Stomach (tissue), 19 donors: ENCODE measurements around the gene SYVN1. TPM values are rescaled to one million over a fixed set of nuclear protein-coding genes. Genes with fewer than 3 reads are reported as not detected.
A peak's percentile ranks its signal among the peaks of the same experiment; 100 is the strongest.

Source experiments
- DNase-seq, 2 donors: peaks; one replicate each; pipeline versions ENCODE4 v3.0.0 to v3.0.0-alpha.2; 2013 to 2019
- H3K27ac ChIP-seq, 5 donors: fragments of 200-600 bp in 4 of 5; sonication (generic) in 4 of 5; one replicate each; pipeline ENCODE4 v1.5.1; 2013 to 2019; ENCODE audit warnings: mild to moderate bottlenecking in 1 of 5, moderate library complexity in 1 of 5
- H3K27me3 ChIP-seq, 3 donors: fragments of 200-600 bp; sonication (generic); one replicate each; pipeline ENCODE4 v1.5.1; 2017 to 2019; ENCODE audit warnings: mixed run types in 1 of 3
- H3K36me3 ChIP-seq, 4 donors: fragments of 200-600 bp; sonication (generic); 1 replicate in 3 of 4; 2 replicates in 1 of 4; pipeline ENCODE4 v1.5.1; 2016 to 2019
- H3K4me1 ChIP-seq, 4 donors: fragments of 200-600 bp; sonication (generic); one replicate each; pipeline ENCODE4 v1.5.1; 2016 to 2019
- H3K4me3 ChIP-seq, 4 donors: fragments of 200-600 bp; sonication (generic) in 3 of 4; one replicate each; pipeline ENCODE4 v1.5.1; 2016 to 2019; ENCODE audit warnings: mild to moderate bottlenecking in 1 of 4
- H3K9me3 ChIP-seq, 4 donors: fragments of 200-600 bp; sonication (generic); one replicate each; pipeline ENCODE4 v1.5.1; 2016 to 2019
- EP300 ChIP-seq: sonication (generic); formaldehyde crosslinking; IDR thresholded peaks from one replicate; pipeline ENCODE4 v1.6.1; 2017; ENCODE audit warnings: antibody characterized with exemption
- POLR2A ChIP-seq, 4 donors: fragments of 450-650 bp; IDR thresholded peaks; one replicate each; pipeline ENCODE4 v1.6.1; 2016; ENCODE audit warnings: antibody characterized with exemption in 4 of 4, control low read depth in 2 of 4, mild to moderate bottlenecking in 1 of 4, moderate library complexity in 1 of 4
- POLR2AphosphoS5 ChIP-seq, 3 donors: sonication (generic); formaldehyde crosslinking; IDR thresholded peaks; one replicate each; pipeline ENCODE4 v1.6.1; 2016; ENCODE audit warnings: antibody characterized with exemption in 3 of 3
- WGBS, 5 donors: extraction: QIAGEN DNeasy Blood & Tissue Kit in 3 of 5; methylation state at CpG; one replicate each; pipeline versions ENCODE4 v1.1.5 to v1.1.7; 2013 to 2018; 5-methylcytosine and 5-hydroxymethylcytosine counted together
- intact Hi-C: fragments of 100-400 bp; cut with DNase I; formaldehyde crosslinking; loops from one replicate; pipeline ENCODE4 v1.15.1; 2023; ENCODE audit warnings: low total_unique reads
- long read RNA-seq, 10 donors: transcript quantifications; one replicate each; lab custom pipeline, GENCODE V29; 2026
- polyA plus RNA-seq, 3 donors: library from polyadenylated mRNA; stranded (reverse); fragments of 200-250 nt; gene quantifications; one replicate each; pipeline ENCODE4 v1.2.3, GENCODE V29; 2013
- total RNA-seq, 5 donors: library from RNA; depleted of rRNA; stranded (reverse); fragments of >200 nt; gene quantifications; one replicate each; pipeline versions ENCODE4 v1.1.0 to v1.2.3, GENCODE V29; 2014 to 2016
- TF ChIP-seq, protein P1 (sequence below), 7 experiments: fragments of 450-650 bp in 4 of 7; fragments of 200-600 bp in 3 of 7; sonication (generic) in 3 of 7; IDR thresholded peaks; one replicate each; pipeline ENCODE4 v1.5.1; 2016 to 2019; ENCODE audit warnings: antibody characterized with exemption in 7 of 7, control low read depth in 2 of 7, mild to moderate bottlenecking in 1 of 7
- donor health status: healthy with polysubstance abuse.
- donor health status: Bipolar disorder and iron deficiency.
- donor health status: healthy.

Gene SYVN1
- total RNA-seq (10 to 100 TPM; 20.0 to 75.3 (median 64.9) TPM), polyA plus RNA-seq (10 to 100 TPM in 2 of 3 donors, 1 to 10 TPM in 1; 7.2 to 18.5 (median 13.4) TPM)
- long read RNA-seq, donor 1, partial matches to known transcripts = 0 of 2 reads
- long read RNA-seq, donor 1, other reads (novel, unspliced or antisense) = 0 of 2 reads
- long read RNA-seq, donor 2, partial matches to known transcripts = 0 of 3 reads
- long read RNA-seq, donor 2, other reads (novel, unspliced or antisense) = 0 of 3 reads
- long read RNA-seq, donor 3, partial matches to known transcripts = 0 of 7 reads
- long read RNA-seq, donor 3, other reads (novel, unspliced or antisense) = 5 of 7 reads
- long read RNA-seq, donor 4 = 0 reads
- long read RNA-seq, donor 5, partial matches to known transcripts = 5 of 7 reads
- long read RNA-seq, donor 5, other reads (novel, unspliced or antisense) = 0 of 7 reads
- long read RNA-seq, donor 6, transcript SYVN1-203 (16 exons, 3,052 nt) = major isoform, 5 of 53 reads
- long read RNA-seq, donor 6, partial matches to known transcripts = 44 of 53 reads
- long read RNA-seq, donor 6, other reads (novel, unspliced or antisense) = 0 of 53 reads
- long read RNA-seq, donor 7, partial matches to known transcripts = 0 of 14 reads
- long read RNA-seq, donor 7, other reads (novel, unspliced or antisense) = 12 of 14 reads
- long read RNA-seq, donor 8, partial matches to known transcripts = 0 of 5 reads
- long read RNA-seq, donor 8, other reads (novel, unspliced or antisense) = 0 of 5 reads
- long read RNA-seq, donor 9, partial matches to known transcripts = 6 of 7 reads
- long read RNA-seq, donor 9, other reads (novel, unspliced or antisense) = 0 of 7 reads
- long read RNA-seq, donor 10, partial matches to known transcripts = 0 of 1 reads
- long read RNA-seq, donor 10, other reads (novel, unspliced or antisense) = 0 of 1 reads

DNA sequence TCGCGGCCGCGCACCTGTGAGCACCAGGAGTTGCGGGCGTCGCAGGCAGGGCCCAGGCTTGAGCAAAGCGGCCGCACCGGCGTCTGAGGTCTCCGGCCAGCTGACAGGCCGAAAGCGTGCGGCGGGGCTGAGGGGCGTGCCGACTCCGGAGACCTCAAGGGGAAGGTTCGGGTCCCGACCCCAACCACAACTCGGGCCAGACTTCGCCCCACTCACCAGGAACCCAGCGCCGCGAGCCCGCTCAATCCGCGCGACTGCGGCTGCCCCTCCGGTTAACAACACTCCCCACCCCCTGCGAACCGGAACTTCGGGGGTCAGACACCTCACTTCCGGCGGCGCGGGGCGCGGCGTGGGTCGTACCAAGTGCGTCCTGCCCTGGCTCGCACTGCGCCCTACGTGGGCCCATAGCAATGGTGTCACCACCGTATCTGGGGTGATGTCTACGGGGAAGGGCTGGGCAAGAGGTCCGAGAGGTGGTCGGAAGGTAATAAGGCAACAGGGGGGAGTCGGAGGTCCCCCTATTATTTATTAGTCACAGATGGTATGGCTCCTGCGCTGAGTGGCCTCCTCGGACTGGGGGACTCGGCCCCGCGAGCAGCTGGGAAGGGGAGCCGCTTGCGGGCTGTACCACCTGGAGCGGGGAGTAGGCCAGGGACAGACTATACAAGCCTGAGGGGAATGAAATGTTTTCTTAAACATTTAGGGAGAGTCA, at the start of gene SYVN1:
Gene SYVN1, minus strand, starts transcription at position 280 of the 712 bp plus-strand sequence. CDS start 918 bp downstream, outside the sequence.
- Histone ChIP-seq H3K36me3 (peaks cover 36 to 37% (median 37%) of the 10 kb centered on the region in 4 donors), H3K4me1 (peaks cover 25 to 50% (median 44%) of the 10 kb centered on the region in 4 donors), H3K9me3 (no peaks in the 10 kb centered on the region), H3K4me3 (peak within 1 kb of the TSS; percentile 80 to 99 (median 92)), H3K27me3 (no peaks in the 10 kb centered on the region), H3K27ac (peak within 1 kb of the TSS; percentile 94 to 99 (median 98))
- TF ChIP-seq POLR2AphosphoS5 (IDR thresholded peaks at IDR 0.05) (peak; percentile 94 to 99 (median 99)), POLR2A (IDR thresholded peaks at IDR 0.05) (peak in 2 of 4 donors; percentile 90 to 92), EP300 (no peak)
- TF ChIP-seq, protein P1, sequence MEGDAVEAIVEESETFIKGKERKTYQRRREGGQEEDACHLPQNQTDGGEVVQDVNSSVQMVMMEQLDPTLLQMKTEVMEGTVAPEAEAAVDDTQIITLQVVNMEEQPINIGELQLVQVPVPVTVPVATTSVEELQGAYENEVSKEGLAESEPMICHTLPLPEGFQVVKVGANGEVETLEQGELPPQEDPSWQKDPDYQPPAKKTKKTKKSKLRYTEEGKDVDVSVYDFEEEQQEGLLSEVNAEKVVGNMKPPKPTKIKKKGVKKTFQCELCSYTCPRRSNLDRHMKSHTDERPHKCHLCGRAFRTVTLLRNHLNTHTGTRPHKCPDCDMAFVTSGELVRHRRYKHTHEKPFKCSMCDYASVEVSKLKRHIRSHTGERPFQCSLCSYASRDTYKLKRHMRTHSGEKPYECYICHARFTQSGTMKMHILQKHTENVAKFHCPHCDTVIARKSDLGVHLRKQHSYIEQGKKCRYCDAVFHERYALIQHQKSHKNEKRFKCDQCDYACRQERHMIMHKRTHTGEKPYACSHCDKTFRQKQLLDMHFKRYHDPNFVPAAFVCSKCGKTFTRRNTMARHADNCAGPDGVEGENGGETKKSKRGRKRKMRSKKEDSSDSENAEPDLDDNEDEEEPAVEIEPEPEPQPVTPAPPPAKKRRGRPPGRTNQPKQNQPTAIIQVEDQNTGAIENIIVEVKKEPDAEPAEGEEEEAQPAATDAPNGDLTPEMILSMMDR (IDR thresholded peaks at IDR 0.05) = no peak
- intact Hi-C loops = no loop called here
- peak; percentile 94 to 97 for DNase-seq
- 0 to 1% (median 0%) methylated on average over 15 to 60 of the region's 60 CpGs for WGBS, 5 donors

DNA sequence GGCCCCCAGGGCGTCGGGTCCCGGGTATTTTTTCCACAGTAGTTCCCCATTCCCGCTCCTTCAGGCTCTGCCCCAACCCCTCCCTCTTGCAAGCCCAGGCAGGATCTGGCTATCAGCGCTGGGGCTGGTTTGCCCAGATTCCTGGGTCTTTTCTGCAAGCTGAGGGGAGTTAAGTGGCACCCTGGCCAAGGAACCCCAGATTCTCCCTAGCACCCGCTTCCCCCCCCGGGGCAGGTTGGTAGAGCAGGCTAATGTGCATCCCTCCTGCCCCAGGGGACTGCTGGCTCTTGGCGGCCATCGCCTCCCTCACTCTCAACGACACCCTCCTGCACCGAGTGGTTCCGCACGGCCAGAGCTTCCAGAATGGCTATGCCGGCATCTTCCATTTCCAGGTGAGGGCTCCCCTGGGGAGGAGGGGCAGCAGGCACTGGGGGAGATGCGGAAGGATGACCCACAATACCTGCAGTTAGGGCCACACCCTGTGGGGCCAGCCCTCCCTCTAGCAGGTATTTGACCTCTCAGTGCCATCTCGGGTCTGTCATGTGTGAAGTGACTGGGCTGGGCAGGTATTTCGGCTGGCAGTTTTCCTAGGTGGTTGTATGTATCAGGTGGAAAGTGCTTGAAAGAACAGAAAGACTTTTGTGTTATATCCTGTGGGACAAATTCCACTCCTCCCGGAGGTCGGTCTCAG, 49.0 kb upstream of the SYVN1 start:
- Histone ChIP-seq H3K27me3 (no peaks in the 10 kb centered on the region), H3K9me3 (no peaks in the 10 kb centered on the region), H3K36me3 (peaks cover 23 to 46% (median 42%) of the 10 kb centered on the region in 4 donors), H3K4me3 (peak overlapping the region; percentile 68 to 89 (median 82)), H3K27ac (peak overlapping the region; percentile 6 to 96 (median 91)), H3K4me1 (peaks cover 23 to 63% (median 36%) of the 10 kb centered on the region in 4 donors)
- 32 to 61% (median 48%) methylated on average over 19 of the region's 19 CpGs for WGBS, 5 donors
- no peak for TF ChIP-seq POLR2AphosphoS5 (IDR thresholded peaks at IDR 0.05)
- TF ChIP-seq POLR2A (IDR thresholded peaks at IDR 0.05) = no peak
- TF ChIP-seq, protein P1 (IDR thresholded peaks at IDR 0.05) = no peak
- no peak for TF ChIP-seq EP300
- intact Hi-C loops = no loop called here
- peak in 1 of 2 donors; percentile 56 for DNase-seq

DNA sequence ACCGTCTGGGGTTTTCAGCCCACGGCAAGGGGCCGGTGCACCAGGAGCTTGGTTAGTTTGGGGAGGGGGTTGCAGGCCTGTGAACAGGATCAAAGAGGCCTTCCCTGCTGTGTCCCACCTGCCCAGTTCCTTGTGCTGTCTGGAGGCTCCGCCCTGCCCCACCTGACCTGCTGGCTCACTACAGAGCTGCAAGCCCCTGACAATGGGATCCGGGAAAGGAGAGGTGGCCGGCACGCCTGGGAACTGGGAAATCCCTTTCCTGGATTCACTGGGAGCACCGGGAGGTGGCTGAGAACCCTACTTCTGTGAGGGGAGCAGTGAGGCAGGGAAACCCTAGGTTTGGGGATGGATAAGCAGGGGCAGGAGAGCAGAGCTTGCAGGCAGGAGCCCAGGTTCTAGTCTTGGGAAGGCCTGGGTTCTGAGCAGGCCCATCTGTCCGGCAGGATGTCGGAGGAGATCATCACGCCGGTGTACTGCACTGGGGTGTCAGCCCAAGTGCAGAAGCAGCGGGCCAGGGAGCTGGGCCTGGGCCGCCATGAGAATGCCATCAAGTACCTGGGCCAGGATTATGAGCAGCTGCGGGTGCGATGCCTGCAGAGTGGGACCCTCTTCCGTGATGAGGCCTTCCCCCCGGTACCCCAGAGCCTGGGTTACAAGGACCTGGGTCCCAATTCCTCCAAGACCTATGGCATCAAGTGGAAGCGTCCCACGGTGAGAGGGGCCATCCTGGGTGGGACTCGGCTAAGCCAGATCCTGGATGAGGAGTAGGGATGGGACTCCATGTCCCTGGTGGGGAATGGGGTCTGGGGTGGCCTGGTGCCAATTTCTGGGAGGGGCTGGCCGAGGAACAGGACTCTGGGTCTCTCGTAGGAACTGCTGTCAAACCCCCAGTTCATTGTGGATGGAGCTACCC, 48.2 kb upstream of the SYVN1 start:
- DNase-seq = peak; percentile 61 to 78
- H3K4me1 ChIP-seq = peaks cover 23 to 63% (median 36%) of the 10 kb centered on the region in 4 donors
- no peaks in the 10 kb centered on the region for H3K27me3 ChIP-seq
- no peaks in the 10 kb centered on the region for H3K9me3 ChIP-seq
- peaks cover 15 to 38% (median 33%) of the 10 kb centered on the region in 4 donors for H3K36me3 ChIP-seq
- TF ChIP-seq POLR2AphosphoS5 (IDR thresholded peaks at IDR 0.05) = no peak
- TF ChIP-seq EP300 = no peak
- TF ChIP-seq POLR2A (IDR thresholded peaks at IDR 0.05) = no peak
- TF ChIP-seq, protein P1 (IDR thresholded peaks at IDR 0.05) = no peak
- H3K27ac ChIP-seq = peak overlapping the region; percentile 89 to 96 (median 93)
- intact Hi-C loops = no loop called here
- peak overlapping the region; percentile 68 to 89 (median 82) for H3K4me3 ChIP-seq
- 16 to 31% (median 20%) methylated on average over 11 to 23 of the region's 23 CpGs for WGBS, 5 donors
